ENCODE measurements around the gene CPT2.
A peak's percentile ranks its signal among the peaks of the same experiment; 100 is the strongest.

The CPT2 gene

DNA sequence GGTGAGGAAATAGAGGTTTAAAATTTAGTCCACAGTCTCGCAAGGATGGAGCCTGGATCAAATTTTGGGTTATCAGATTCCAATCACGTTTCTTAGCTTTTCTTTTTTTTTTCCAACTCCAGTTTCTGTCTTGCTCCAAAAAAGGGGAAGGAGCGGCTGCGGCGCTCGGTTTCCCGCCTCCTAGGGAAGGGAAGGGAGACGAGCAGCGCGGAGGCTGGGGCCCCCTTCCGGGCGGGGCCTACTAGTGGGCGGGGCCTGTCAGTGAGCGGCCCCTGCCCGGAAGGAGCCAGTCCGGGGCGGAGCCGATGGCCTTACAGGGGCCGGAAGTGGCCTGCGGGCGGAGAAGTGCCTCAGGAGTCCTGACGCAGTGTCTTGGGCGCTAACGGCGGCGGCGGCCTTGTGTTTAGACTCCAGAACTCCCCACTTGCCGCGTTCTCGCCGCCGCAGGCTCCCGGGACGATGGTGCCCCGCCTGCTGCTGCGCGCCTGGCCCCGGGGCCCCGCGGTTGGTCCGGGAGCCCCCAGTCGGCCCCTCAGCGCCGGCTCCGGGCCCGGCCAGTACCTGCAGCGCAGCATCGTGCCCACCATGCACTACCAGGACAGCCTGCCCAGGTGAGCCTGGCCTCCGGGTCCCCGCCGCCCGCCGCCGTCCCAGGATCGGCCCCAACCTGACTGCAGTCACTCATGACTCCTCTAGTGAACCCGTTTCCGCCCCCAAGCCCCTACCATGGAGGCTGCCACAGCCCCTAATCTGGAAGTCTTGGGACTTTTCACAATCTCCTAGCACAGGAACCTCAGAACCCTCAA is at the start of gene CPT2:
TSS of gene CPT2 (plus strand) at position 340 of the 806 bp plus-strand sequence. CDS start at position 460, 120 bp downstream.
- peak within 1 kb of the TSS; percentile 92 for H3K4me3 ChIP-seq (ENCODE audit: low read depth, low read length)
- TF ChIP-seq, protein P1, sequence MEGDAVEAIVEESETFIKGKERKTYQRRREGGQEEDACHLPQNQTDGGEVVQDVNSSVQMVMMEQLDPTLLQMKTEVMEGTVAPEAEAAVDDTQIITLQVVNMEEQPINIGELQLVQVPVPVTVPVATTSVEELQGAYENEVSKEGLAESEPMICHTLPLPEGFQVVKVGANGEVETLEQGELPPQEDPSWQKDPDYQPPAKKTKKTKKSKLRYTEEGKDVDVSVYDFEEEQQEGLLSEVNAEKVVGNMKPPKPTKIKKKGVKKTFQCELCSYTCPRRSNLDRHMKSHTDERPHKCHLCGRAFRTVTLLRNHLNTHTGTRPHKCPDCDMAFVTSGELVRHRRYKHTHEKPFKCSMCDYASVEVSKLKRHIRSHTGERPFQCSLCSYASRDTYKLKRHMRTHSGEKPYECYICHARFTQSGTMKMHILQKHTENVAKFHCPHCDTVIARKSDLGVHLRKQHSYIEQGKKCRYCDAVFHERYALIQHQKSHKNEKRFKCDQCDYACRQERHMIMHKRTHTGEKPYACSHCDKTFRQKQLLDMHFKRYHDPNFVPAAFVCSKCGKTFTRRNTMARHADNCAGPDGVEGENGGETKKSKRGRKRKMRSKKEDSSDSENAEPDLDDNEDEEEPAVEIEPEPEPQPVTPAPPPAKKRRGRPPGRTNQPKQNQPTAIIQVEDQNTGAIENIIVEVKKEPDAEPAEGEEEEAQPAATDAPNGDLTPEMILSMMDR (IDR thresholded peaks at IDR 0.05; ENCODE audit: control insufficient read depth, extremely low read depth, insufficient read depth): no peak
- peak; percentile 65 for DNase-seq (ENCODE audit: low read depth)

DNA sequence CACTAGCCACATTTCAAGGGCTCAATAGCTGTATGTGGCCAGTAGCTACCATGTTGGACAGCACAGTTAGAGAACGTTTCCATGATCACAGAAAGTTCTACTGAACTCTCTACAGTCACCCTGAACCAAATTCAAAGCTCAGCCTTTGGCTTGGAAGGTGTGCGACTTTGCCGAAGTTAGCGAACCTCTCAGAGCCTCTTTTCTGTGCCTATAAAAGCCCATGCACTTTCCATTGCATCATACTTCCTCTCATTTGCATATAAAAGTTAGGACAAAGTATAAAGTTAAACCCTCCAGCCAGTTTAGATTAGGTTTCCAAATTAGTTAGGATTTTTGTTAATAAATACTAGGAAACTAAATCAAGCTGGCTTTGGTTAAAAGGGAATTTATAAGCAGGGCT is 49.5 kb upstream of the CPT2 start:
- TF ChIP-seq, protein P1 (IDR thresholded peaks at IDR 0.05; ENCODE audit: control insufficient read depth, extremely low read depth, insufficient read depth): no peak
- no peak for DNase-seq (ENCODE audit: low read depth)

DNA sequence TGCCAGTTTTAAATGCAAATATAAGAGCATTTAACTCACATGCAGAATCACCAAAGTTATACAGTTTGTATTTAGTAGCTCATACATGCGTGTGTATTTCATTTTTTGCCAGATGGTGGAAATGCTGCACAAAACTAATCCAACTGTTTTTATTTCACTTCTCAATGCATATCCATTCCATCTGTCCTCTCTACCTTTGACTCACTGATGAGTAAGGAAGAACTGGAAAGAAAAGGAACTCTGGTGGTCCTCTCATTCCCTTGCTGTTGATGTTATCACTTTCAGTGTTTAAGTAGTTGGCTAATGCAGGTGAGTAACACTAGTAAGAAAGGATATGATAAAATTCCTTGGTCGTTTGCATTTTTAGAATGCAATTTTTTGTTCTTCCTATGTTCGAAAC is 48.5 kb upstream of the CPT2 start:
- TF ChIP-seq, protein P1 (IDR thresholded peaks at IDR 0.05; ENCODE audit: control insufficient read depth, extremely low read depth, insufficient read depth): no peak
- H3K4me3 ChIP-seq (ENCODE audit: low read depth, low read length): no peak overlapping the region
- no peak for DNase-seq (ENCODE audit: low read depth)

More for the DNA sequence above, 49.5 kb upstream of the CPT2 start:
- no peak overlapping the region for H3K4me3 ChIP-seq (ENCODE audit: low read depth, low read length)

DNA sequence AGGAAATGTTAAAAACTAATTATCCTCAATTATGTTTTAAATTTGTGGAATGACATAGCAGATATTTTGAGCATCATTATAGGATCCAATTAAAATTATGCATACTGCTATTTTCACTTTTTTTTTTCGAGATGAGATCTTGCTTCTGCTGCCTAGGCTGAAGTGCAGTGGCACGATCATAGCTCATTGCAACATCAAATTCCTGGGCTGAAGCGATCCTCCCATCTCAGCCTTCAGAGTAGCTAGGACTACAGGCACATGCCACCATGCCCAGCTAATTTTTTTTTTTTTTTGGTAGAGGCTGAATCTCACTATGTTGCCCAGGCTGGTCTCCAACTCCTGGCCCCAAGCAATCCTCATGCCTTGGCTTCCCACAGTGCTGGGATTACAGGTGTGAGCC is 42.9 kb upstream of the CPT2 start:
- DNase-seq (ENCODE audit: low read depth): no peak
- no peak overlapping the region for H3K4me3 ChIP-seq (ENCODE audit: low read depth, low read length)
- TF ChIP-seq, protein P1 (IDR thresholded peaks at IDR 0.05; ENCODE audit: control insufficient read depth, extremely low read depth, insufficient read depth): no peak

DNA sequence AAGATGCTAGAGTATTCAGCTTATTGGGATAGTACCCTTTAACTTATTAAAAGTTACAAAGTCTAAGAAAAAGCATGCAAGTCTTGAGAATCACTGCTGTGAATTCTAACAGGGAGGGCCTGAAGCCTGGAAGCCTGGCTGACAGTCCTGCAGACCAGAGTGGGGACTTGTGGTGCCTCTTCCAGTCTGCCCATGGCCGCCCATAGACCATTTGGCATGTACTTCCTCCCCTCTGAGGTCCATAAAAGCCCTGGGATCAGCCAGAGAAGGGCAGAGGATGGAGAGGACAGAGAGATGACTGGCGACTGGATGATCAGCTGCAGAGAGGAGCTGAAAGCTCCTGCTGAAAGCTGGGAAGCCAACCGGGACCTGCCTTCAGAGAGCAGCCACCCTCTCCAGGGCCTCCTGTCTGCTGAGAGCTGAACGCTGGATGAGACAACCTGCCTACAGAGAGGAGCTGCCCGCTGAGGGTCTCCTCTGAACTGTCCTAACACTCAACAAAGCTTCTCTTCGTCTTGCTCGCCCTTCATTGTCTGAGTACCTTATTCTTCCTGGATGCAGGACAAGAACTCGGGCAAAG is 41.7 kb upstream of the CPT2 start:
- no peak for DNase-seq (ENCODE audit: low read depth)
- no peak overlapping the region for H3K4me3 ChIP-seq (ENCODE audit: low read depth, low read length)
- TF ChIP-seq, protein P1 (IDR thresholded peaks at IDR 0.05; ENCODE audit: control insufficient read depth, extremely low read depth, insufficient read depth): no peak

DNA sequence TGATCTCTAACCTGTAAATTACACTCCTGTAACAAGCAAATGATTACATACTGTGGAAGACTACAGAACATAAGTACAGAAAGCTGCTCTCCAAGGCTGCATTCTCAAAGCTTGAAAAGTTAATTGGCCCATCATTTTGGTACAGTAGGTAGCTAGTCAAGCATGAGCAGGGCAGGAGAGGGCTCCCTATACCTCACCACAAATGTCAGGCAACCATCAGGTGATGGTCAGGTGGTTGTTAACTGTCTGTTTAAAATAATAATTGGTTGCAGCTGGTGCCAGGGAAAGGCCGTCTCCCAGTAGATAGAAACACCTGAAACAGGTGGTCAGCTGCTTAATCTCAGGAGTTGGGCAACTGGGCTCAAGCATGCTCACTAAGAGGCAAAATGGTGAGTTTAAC is 41.1 kb upstream of the CPT2 start:
- no peak overlapping the region for H3K4me3 ChIP-seq (ENCODE audit: low read depth, low read length)
- TF ChIP-seq, protein P1 (IDR thresholded peaks at IDR 0.05; ENCODE audit: control insufficient read depth, extremely low read depth, insufficient read depth): no peak
- no peak for DNase-seq (ENCODE audit: low read depth)
